Endodermal cell (in vitro differentiated cells): ENCODE data around the gene MED23. TPM values are rescaled to one million over a fixed set of nuclear protein-coding genes. Genes with fewer than 3 reads are reported as not detected.
"Not testable (repeated sequence)": the region's sequence is repeated elsewhere in the genome, so short reads cannot be mapped to it uniquely, and the experiment has no call there.

Source experiments
- DNase-seq: peaks from one replicate; pipeline ENCODE4 v3.0.0-alpha.2; 2017
- H3K27ac ChIP-seq: 2 replicates; pipeline ENCODE4 v1.5.1; 2013; ENCODE audit warnings: mild to moderate bottlenecking, low read depth, low read length, moderate library complexity
- H3K27me3 ChIP-seq: 2 replicates; pipeline ENCODE4 v1.6.1; 2013; ENCODE audit warnings: mild to moderate bottlenecking, low read length, moderate library complexity; ENCODE audit not compliant: insufficient read depth, control insufficient read depth, poor library complexity, severe bottlenecking
- H3K36me3 ChIP-seq: 2 replicates; pipeline ENCODE4 v1.7.0; 2013; ENCODE audit warnings: mild to moderate bottlenecking, low read length, moderate library complexity; ENCODE audit not compliant: control insufficient read depth, insufficient read depth
- H3K4me1 ChIP-seq: one replicate; pipeline ENCODE4 v1.7.0; 2013; ENCODE audit warnings: low read length; ENCODE audit not compliant: control insufficient read depth, insufficient read depth
- H3K4me3 ChIP-seq: 2 replicates; pipeline ENCODE4 v1.5.1; 2013; ENCODE audit warnings: mild to moderate bottlenecking, low read length, moderate library complexity
- H3K9ac ChIP-seq: 2 replicates; pipeline ENCODE4 v1.6.1; 2013; ENCODE audit warnings: mild to moderate bottlenecking, low read length, moderate library complexity; ENCODE audit not compliant: poor library complexity, severe bottlenecking; ENCODE audit errors: extremely low read depth
- H3K9me3 ChIP-seq: 2 replicates; pipeline ENCODE4 v1.6.1; 2013; ENCODE audit warnings: mild to moderate bottlenecking, low read length, moderate library complexity; ENCODE audit not compliant: control insufficient read depth
- H3K27ac Mint-ChIP-seq: 2 replicates; pipeline ENCODE4 v1.8.0; 2020; ENCODE audit warnings: mixed read lengths
- H3K27me3 Mint-ChIP-seq: 2 replicates; pipeline ENCODE4 v1.8.0; 2021; ENCODE audit warnings: mild to moderate bottlenecking, mixed read lengths; ENCODE audit not compliant: insufficient read depth
- H3K36me3 Mint-ChIP-seq: 2 replicates; pipeline ENCODE4 v1.8.0; 2020; ENCODE audit warnings: low read depth, mixed read lengths
- H3K4me1 Mint-ChIP-seq: 2 replicates; pipeline ENCODE4 v1.8.0; 2020; ENCODE audit warnings: mixed read lengths
- H3K4me3 Mint-ChIP-seq: 2 replicates; pipeline ENCODE4 v1.8.0; 2020; ENCODE audit warnings: mild to moderate bottlenecking, moderate library complexity, mixed read lengths
- H3K9me3 Mint-ChIP-seq: 2 replicates; pipeline ENCODE4 v1.8.0; 2020; ENCODE audit warnings: mild to moderate bottlenecking, mixed read lengths
- CTCF ChIP-seq: fragments of 200-600 bp; sonication (generic); conservative IDR thresholded peaks from 2 replicates; pipeline ENCODE4 v1.5.0; 2021; ENCODE audit warnings: antibody characterized with exemption, mild to moderate bottlenecking
- WGBS, 2 experiments: methylation state at CpG; one replicate each; pipeline versions ENCODE4 v1.1.5 to v1.1.7; 2013; ENCODE audit warnings: missing lambda C conversion rate in 2 of 2, mixed read lengths in 1 of 2; ENCODE audit not compliant: insufficient coverage in 1 of 2, insufficient read length in 1 of 2; 5-methylcytosine and 5-hydroxymethylcytosine counted together
- total RNA-seq, 2 donors: library from RNA; stranded (reverse); fragmentation: NEBNext Ultra II Directional in 1 of 2; extraction: Animal tissue kit (Norgen Biotek cat#: 25700) in 1 of 2; gene quantifications; 2 replicates in 1 of 2; 3 replicates in 1 of 2; pipeline ENCODE4 v1.2.1, GENCODE V29; 2021

The MED23 gene
- total RNA-seq, 2 donors from 2014 or later: 23.3 to 26.2 TPM

GRCh38 chr6:131530936-131531335, 97.1 kb downstream of the MED23 start:
- not testable (repeated sequence) for H3K27ac Mint-ChIP-seq, H3K4me3 Mint-ChIP-seq, H3K9me3 ChIP-seq, DNase-seq, H3K9ac ChIP-seq, H3K27me3 ChIP-seq, H3K4me1 ChIP-seq, H3K4me3 ChIP-seq, H3K36me3 Mint-ChIP-seq, H3K36me3 ChIP-seq, H3K27me3 Mint-ChIP-seq, H3K27ac ChIP-seq
- 88 to 98% methylated on average over 3 to 5 of the region's 5 CpGs for WGBS, 2 experiments
- Mint-ChIP-seq H3K4me1 (peaks cover 13% of the 10 kb centered on the region), H3K9me3 (peaks cover 22% of the 10 kb centered on the region)

DNA sequence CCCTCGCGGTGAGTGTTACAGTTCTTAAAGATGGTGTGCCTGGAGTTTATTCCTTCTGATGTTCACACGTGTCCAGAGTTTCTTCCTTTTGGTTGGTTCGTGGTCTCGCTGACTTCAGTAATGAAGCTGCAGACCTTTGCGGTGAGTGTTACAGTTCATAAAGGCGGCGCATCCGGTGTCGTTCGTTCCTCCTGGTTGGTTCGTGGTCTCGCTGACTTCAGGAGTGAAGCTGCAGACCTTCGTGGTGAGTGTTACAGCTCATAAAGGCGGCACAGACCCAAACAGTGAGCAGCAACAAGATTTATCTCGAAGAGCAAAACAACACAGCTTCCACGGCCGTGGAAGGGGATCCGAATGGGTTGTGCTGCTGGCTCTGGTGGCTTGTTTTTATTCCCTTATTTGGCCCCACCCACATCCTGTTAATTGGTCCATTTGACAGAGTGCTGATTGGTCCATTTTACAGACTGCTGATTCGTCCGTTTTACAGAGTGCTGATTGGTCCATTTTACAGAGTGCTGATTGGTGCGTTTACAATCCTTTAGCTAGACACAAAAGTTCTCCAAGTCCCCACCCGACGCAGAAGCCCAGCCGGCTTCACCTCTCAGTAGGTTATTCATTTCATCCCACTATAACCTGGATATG, 103.2 kb downstream of the MED23 start:
- no peak overlapping the region for H3K4me3 ChIP-seq
- H3K9me3 Mint-ChIP-seq: peaks cover 15% of the 10 kb centered on the region
- H3K27ac ChIP-seq: no peak overlapping the region
- peaks cover 7% of the 10 kb centered on the region for H3K9me3 ChIP-seq
- peaks cover 10% of the 10 kb centered on the region for H3K4me1 Mint-ChIP-seq
- no peak overlapping the region for H3K9ac ChIP-seq
- peaks cover 5% of the 10 kb centered on the region for H3K36me3 Mint-ChIP-seq
- H3K4me3 Mint-ChIP-seq: no peak overlapping the region
- WGBS, 2 experiments: 94% methylated on average over 12 to 25 of the region's 25 CpGs
- peaks cover 2% of the 10 kb centered on the region for H3K27me3 Mint-ChIP-seq
- no peak for DNase-seq
- H3K27ac Mint-ChIP-seq: no peak overlapping the region
- no peaks in the 10 kb centered on the region for H3K27me3 ChIP-seq
- TF ChIP-seq CTCF: no peak
- no peaks in the 10 kb centered on the region for H3K36me3 ChIP-seq
- no peaks in the 10 kb centered on the region for H3K4me1 ChIP-seq

GRCh38 chr6:131523988-131524673, 103.9 kb downstream of the MED23 start:
- Histone ChIP-seq H3K4me3 (no peak overlapping the region), H3K36me3 (no peaks in the 10 kb centered on the region), H3K4me1 (no peaks in the 10 kb centered on the region), H3K27ac (no peak overlapping the region), H3K9me3 (peaks cover 7% of the 10 kb centered on the region), H3K9ac (no peak overlapping the region), H3K27me3 (no peaks in the 10 kb centered on the region)
- WGBS, 2 experiments: 91 to 100% methylated on average over 1 of the region's 1 CpG
- Mint-ChIP-seq H3K27ac (no peak overlapping the region), H3K36me3 (no peaks in the 10 kb centered on the region), H3K4me3 (no peak overlapping the region), H3K9me3 (peaks cover 12% of the 10 kb centered on the region), H3K4me1 (peaks cover 17% of the 10 kb centered on the region), H3K27me3 (no peaks in the 10 kb centered on the region)
- TF ChIP-seq CTCF: no peak
- DNase-seq: no peak

Other genes starting within 250 kb of the MED23 start
- not detected for gene ARG1, start 55.0 kb downstream of the MED23 start, total RNA-seq
- gene ENPP3, start 9.1 kb upstream of the MED23 start, total RNA-seq: not detected
- gene OR2A4, start 73.2 kb upstream of the MED23 start, total RNA-seq: not detected
- gene CTAGE9, start 82.8 kb upstream of the MED23 start, total RNA-seq: not detected
- 10 to 100 TPM; 11.6 to 16.1 TPM for gene ENPP1, start 179.8 kb upstream of the MED23 start, total RNA-seq